Lung (tissue), 12 donors: ENCODE results near the gene GBP6. TPM values are rescaled to one million over a fixed set of nuclear protein-coding genes. Genes with fewer than 3 reads are reported as not detected.

ENCODE experiments used
- ATAC-seq: fragments of 200-7000 bp; cut with Tn5 transposase; one replicate; pipeline ENCODE4 v1.9.1; 2020; ENCODE audit warnings: moderate number of reproducible peaks; ENCODE audit not compliant: insufficient read depth, low FRiP score
- DNase-seq, 3 donors: peaks; one replicate each; pipeline ENCODE4 v3.0.0-alpha.2; 2013 to 2017
- H3K27ac ChIP-seq, 2 donors: one replicate each; pipeline ENCODE4 v1.5.1; 2013; ENCODE audit warnings: mild to moderate bottlenecking in 2 of 2, moderate library complexity in 2 of 2, control low read depth in 1 of 2, inconsistent platforms in 1 of 2, low read depth in 1 of 2, low read length in 1 of 2
- H3K27me3 ChIP-seq, 3 donors: one replicate each; pipeline ENCODE4 v1.5.1; 2013; ENCODE audit warnings: low read length in 2 of 3; ENCODE audit not compliant: control insufficient read depth in 3 of 3, insufficient read depth in 3 of 3
- H3K36me3 ChIP-seq, 4 donors: one replicate each; pipeline ENCODE4 v1.5.1; 2013; ENCODE audit warnings: low read length in 4 of 4, mild to moderate bottlenecking in 1 of 4, moderate library complexity in 1 of 4; ENCODE audit not compliant: control insufficient read depth in 4 of 4, insufficient read depth in 4 of 4
- H3K4me1 ChIP-seq, 5 donors: one replicate each; pipeline ENCODE4 v1.5.1; 2013; ENCODE audit warnings: low read length in 5 of 5, mild to moderate bottlenecking in 2 of 5, moderate library complexity in 1 of 5; ENCODE audit not compliant: control insufficient read depth in 5 of 5, insufficient read depth in 5 of 5
- H3K4me3 ChIP-seq: one replicate; pipeline ENCODE4 v1.5.1; 2013; ENCODE audit warnings: mild to moderate bottlenecking, control low read depth, moderate library complexity
- H3K9ac ChIP-seq, 2 donors: one replicate each; pipeline ENCODE4 v1.5.1; 2013; ENCODE audit warnings: low read length in 2 of 2, control low read depth in 1 of 2; ENCODE audit not compliant: insufficient read depth in 1 of 2
- H3K9me3 ChIP-seq, 4 donors: one replicate each; pipeline ENCODE4 v1.5.1; 2013; ENCODE audit warnings: low read length in 3 of 4, mild to moderate bottlenecking in 1 of 4, moderate library complexity in 1 of 4; ENCODE audit not compliant: control insufficient read depth in 4 of 4, insufficient read depth in 3 of 4
- CTCF ChIP-seq: IDR thresholded peaks from 2 replicates; pipeline ENCODE4 v1.5.1; 2012; ENCODE audit warnings: mild to moderate bottlenecking; ENCODE audit errors: control extremely low read depth, extremely low read depth
- WGBS, 2 donors: extraction: QIAGEN DNeasy Blood & Tissue Kit; methylation state at CpG; one replicate each; pipeline ENCODE4 v1.1.7; 2013; 5-methylcytosine and 5-hydroxymethylcytosine counted together
- polyA plus RNA-seq, 2 donors: library from polyadenylated mRNA; stranded (reverse); fragments of 200-250 nt; gene quantifications; one replicate each; pipeline ENCODE4 v1.2.1, GENCODE V29; 2013
- total RNA-seq, 2 donors: library from RNA; depleted of rRNA in 1 of 2; stranded (reverse); fragments of >200 nt in 1 of 2; gene quantifications; one replicate each; pipeline ENCODE4 v1.2.1, GENCODE V29; 2014 to 2021
- donor health status: control.
- donor health status: control.
- donor health status: Bipolar disorder and iron deficiency.
- donor health status: healthy.
- donor health status: DM: yes; HTN: yes; CAD: no.

GBP6 gene
- total and polyA plus RNA-seq, 4 donors: 0.61 to 1.3 (median 1.1) TPM

- H3K27me3 ChIP-seq: peaks cover 0 to 2% (median 0%) of the 10 kb centered on the region in 3 donors
- peak in 2 of 3 donors; percentile 6 to 7 for DNase-seq
- ATAC-seq: no peak
- peaks cover 0 to 3% (median 0%) of the 10 kb centered on the region in 5 donors for H3K4me1 ChIP-seq
- TF ChIP-seq CTCF: no peak
- no peak overlapping the region for H3K9ac ChIP-seq
- no peak overlapping the region for H3K4me3 ChIP-seq
- WGBS, 2 donors: 85 to 90% methylated on average over 8 of the region's 8 CpGs
- H3K36me3 ChIP-seq: no peaks in the 10 kb centered on the region
- H3K9me3 ChIP-seq: peaks cover 0 to 2% (median 0%) of the 10 kb centered on the region in 4 donors
- no peak overlapping the region for H3K27ac ChIP-seq
These were observed 7.0 kb upstream of the GBP6 start for GRCh38 chr1:89356658-89357400.

- H3K4me1 ChIP-seq: peaks cover 0 to 3% (median 0%) of the 10 kb centered on the region in 5 donors
- peak; percentile 73 to 83 (median 75) for DNase-seq
- 22 to 24% methylated on average over 8 of the region's 8 CpGs for WGBS, 2 donors
- H3K27me3 ChIP-seq: peaks cover 0 to 2% (median 0%) of the 10 kb centered on the region in 3 donors
- no peaks in the 10 kb centered on the region for H3K36me3 ChIP-seq
- ATAC-seq: peak; percentile 89
- no peak overlapping the region for H3K27ac ChIP-seq
- H3K9me3 ChIP-seq: peaks cover 0 to 2% (median 0%) of the 10 kb centered on the region in 4 donors
- H3K9ac ChIP-seq: no peak overlapping the region
- TF ChIP-seq CTCF: peak; percentile 82
- H3K4me3 ChIP-seq: no peak overlapping the region
These were observed 5.5 kb upstream of the GBP6 start for GRCh38 chr1:89358287-89358893.

GRCh38 chr1:89360716-89361115 lies 3.1 kb upstream of the GBP6 start:
- no peak overlapping the region for H3K27ac ChIP-seq
- peaks cover 0 to 3% (median 2%) of the 10 kb centered on the region in 5 donors for H3K4me1 ChIP-seq
- no peak for TF ChIP-seq CTCF
- H3K27me3 ChIP-seq: peaks cover 0 to 2% (median 0%) of the 10 kb centered on the region in 3 donors
- 77 to 87% methylated on average over 1 of the region's 1 CpG for WGBS, 2 donors
- DNase-seq: no peak
- H3K4me3 ChIP-seq: no peak overlapping the region
- H3K9ac ChIP-seq: no peak overlapping the region
- ATAC-seq: no peak
- peaks cover 0 to 2% (median 0%) of the 10 kb centered on the region in 4 donors for H3K9me3 ChIP-seq
- H3K36me3 ChIP-seq: no peaks in the 10 kb centered on the region
